ENCODE measurements around the gene MORN5.

- no peak for TF ChIP-seq POLR2A (IDR thresholded peaks at IDR 0.05)
- TF ChIP-seq POLR2AphosphoS5 (IDR thresholded peaks at IDR 0.05) = no peak
These were observed 47.4 kb downstream of the MORN5 start for GRCh38 chr9:122207096-122207495.

All from spleen (tissue), 3 donors.